Cardiac fibroblast (primary cell): ENCODE measurements around the gene ALDH1L2.

Experiments used
- DNase-seq, 2 donors: peaks; one replicate each; pipeline versions ENCODE4 v3.0.0 to v3.0.0-alpha.2; 2010; ENCODE audit warnings: low read depth in 2 of 2
- H3K4me3 ChIP-seq, 2 donors: replicated peaks in 1 of 2; 1 replicate in 1 of 2; 2 replicates in 1 of 2; pipeline ENCODE4 v1.5.1; 2011; ENCODE audit warnings: low read depth in 2 of 2, low read length in 2 of 2, mild to moderate bottlenecking in 2 of 2, moderate library complexity in 1 of 2
- TF ChIP-seq, protein P1 (sequence below): IDR thresholded peaks from one replicate; pipeline ENCODE4 v1.5.1; 2011; ENCODE audit warnings: low read depth, mild to moderate bottlenecking, low read length, inconsistent platforms

Gene ALDH1L2

DNA sequence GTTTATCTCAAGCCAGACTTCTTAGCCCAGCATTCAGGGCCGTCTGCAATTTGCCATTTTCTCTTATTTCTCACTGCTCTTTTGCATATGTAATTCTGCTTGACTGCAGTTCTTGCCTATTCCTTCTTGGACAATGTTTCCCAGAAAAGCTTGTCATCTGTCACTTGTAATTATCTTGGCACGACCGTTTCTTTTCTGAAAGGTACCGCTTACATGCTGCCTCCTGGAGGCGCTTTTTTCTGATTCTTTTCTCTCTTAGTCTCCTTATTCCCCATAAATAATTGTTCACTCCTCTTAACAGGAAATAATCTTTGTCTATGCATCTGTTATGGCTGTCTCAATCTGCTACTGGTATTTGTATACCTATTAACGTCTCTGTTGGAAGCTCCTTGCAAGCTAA, 1.2 kb upstream of the ALDH1L2 start:
- H3K4me3 ChIP-seq = no peak overlapping the region
- DNase-seq = no peak
- TF ChIP-seq, protein P1, sequence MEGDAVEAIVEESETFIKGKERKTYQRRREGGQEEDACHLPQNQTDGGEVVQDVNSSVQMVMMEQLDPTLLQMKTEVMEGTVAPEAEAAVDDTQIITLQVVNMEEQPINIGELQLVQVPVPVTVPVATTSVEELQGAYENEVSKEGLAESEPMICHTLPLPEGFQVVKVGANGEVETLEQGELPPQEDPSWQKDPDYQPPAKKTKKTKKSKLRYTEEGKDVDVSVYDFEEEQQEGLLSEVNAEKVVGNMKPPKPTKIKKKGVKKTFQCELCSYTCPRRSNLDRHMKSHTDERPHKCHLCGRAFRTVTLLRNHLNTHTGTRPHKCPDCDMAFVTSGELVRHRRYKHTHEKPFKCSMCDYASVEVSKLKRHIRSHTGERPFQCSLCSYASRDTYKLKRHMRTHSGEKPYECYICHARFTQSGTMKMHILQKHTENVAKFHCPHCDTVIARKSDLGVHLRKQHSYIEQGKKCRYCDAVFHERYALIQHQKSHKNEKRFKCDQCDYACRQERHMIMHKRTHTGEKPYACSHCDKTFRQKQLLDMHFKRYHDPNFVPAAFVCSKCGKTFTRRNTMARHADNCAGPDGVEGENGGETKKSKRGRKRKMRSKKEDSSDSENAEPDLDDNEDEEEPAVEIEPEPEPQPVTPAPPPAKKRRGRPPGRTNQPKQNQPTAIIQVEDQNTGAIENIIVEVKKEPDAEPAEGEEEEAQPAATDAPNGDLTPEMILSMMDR = no peak

DNA sequence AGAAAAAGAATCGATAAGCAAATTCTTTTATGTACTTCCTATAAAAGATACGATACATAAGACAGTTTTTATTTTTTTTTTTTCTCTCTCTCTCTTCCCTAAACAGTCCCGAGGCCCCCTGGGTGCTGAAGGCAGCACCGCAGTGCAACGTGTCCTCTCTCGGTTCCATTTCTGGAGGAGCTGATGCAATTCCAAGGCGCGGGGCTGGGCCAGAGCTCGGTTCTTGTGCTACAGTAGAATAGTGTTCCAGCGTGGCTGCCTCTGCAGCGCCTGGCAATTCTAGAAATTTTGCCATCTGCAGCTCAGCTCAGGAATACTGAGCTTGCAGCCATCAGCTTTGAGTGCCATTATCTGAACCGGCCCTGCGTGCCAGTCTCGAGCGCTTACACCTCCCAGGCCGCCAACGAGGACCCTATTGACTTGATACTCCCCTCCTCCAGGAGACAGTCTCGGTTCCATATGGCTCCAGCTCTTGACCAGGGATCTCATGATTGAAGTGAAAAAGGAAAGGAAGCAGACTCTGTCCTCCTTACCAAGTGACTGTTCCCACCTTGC, 630 bp downstream of the ALDH1L2 start:
- H3K4me3 ChIP-seq = peak overlapping the region; percentile 72 to 87
- TF ChIP-seq, protein P1 = peak; percentile 22
- peak; percentile 76 to 84 for DNase-seq

DNA sequence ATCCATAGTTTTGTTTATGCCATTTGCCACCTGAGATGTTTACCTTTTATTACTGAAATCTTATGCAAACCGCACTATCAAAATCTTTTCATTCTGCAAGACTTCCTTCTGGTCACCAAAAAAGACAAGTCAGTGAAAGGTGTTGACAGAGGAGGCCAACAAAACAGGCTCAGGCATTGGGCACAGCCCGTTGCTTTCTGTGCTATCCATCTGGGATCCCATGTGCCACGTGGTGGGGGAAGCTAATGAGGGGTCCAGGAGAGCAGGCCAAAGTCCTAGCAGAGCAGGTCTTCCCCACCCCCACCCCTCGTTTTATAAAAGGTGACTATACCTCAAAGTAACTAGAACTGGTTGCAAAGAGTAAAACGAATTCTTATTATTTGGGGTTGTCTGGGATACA, 1.2 kb downstream of the ALDH1L2 start:
- DNase-seq = peak in 1 of 2 donors; percentile 12
- TF ChIP-seq, protein P1 = no peak
- peak overlapping the region; percentile 72 to 87 for H3K4me3 ChIP-seq

DNA sequence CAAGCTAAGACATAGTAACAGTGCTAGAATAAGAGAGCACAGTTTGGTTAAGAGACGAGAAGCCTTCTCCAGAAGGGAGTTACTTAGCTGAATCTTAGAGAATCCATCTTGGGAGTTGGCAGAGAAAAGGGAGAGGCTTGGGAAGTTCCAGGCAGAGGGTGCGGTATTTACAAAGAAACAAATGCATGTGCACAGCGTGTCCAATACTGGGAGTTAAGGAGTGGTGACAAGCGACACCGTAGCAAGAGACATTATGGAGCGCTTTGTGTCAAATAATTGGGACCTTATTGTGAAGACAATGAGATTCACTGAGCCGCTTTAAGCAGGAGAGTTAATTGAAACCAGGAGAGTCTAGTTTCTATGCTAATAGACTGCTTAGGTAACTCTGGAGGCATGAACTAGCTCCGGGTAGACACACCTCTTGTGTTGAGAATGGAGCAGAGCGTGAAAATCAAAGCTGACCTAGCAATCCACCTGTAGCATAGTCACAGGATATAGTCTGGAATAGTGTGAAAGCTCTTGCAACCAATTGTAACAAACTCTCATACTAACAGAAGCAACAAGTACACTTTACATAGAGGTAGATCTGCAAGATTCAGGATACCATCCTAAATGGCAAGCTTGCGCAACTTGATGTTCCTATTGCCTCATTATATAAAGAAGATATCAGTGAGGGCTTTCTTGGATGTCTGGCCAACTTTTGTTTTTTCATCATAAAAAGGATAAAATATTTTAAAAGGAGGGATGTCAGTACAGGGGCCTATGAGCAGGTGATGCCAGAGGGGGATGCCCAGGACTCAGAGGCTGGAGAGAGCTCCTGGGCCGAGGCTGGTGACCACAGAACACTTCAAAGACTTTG, 5.3 kb downstream of the ALDH1L2 start:
- no peak for DNase-seq
- H3K4me3 ChIP-seq = no peak overlapping the region
- TF ChIP-seq, protein P1 = no peak

DNA sequence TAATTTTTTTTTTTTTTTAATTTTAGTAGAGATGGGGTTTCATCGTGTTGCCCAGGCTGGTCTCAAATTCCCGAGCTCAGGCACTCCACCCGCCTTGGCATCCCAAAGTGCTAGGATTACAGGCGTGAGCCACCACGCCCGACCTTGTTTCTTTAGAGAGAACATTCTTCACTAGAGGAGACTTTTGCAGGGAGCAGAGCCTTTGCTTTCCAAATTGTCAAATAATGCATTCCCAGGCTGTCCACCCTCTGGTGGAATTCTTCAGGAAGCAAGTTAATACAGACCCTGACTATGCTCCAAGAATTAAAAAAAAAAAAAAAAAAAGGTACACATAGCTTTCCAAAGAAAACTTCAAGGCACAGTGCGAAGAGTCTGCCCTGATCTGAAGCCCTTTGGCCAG, 6.8 kb downstream of the ALDH1L2 start:
- TF ChIP-seq, protein P1 = no peak
- DNase-seq = peak in 1 of 2 donors; percentile 55
- H3K4me3 ChIP-seq = no peak overlapping the region

DNA sequence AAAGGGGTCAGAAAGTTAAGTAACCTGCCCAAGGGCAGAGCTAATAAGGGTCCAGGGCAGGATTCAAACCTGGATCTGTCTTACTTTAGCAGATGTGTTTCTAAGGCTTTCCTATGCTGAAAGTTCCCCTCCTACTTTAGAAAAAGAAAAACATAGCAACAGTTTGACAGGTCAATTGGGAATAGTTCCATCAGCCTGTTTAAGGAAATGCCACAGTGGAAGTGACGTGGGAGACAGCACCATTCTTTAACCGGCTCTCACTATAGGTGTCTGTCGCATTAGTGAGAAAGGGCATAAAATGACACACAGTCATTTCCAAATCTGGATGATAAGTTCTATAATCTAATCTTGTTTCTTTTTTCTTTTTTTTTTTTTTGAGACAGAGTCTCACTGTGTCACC, 7.3 kb downstream of the ALDH1L2 start:
- H3K4me3 ChIP-seq = no peak overlapping the region
- TF ChIP-seq, protein P1 = no peak
- DNase-seq = no peak
